Measurements from ENCODE around the gene TSPO2.

DNA sequence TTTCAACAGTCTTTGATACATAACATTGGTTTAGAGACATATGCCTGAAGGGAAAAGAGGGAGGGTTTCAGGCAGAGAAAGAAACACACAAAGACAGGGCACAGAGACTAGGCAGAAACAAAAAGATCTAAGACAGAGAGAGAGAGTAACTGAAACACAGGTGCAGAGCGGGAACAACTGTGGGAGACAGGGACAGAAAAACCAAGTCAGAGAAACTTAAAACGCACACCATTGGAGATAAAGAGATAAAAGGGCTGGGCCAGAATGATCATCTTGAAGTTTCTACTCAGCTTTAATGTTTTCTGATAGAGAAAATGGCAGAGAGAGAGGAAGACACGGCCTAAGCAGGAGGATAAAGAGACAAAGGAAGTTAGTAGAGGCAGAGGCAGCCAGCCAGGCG is 15.0 kb upstream of the TSPO2 start:
- TF ChIP-seq, protein P1, sequence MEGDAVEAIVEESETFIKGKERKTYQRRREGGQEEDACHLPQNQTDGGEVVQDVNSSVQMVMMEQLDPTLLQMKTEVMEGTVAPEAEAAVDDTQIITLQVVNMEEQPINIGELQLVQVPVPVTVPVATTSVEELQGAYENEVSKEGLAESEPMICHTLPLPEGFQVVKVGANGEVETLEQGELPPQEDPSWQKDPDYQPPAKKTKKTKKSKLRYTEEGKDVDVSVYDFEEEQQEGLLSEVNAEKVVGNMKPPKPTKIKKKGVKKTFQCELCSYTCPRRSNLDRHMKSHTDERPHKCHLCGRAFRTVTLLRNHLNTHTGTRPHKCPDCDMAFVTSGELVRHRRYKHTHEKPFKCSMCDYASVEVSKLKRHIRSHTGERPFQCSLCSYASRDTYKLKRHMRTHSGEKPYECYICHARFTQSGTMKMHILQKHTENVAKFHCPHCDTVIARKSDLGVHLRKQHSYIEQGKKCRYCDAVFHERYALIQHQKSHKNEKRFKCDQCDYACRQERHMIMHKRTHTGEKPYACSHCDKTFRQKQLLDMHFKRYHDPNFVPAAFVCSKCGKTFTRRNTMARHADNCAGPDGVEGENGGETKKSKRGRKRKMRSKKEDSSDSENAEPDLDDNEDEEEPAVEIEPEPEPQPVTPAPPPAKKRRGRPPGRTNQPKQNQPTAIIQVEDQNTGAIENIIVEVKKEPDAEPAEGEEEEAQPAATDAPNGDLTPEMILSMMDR (conservative IDR thresholded peaks at IDR 0.05 in 1 of 2, IDR thresholded peaks at IDR 0.05 in 1 of 2; ENCODE audit: low read depth in 1 of 2, low read length in 2 of 2), result no peak
- TF ChIP-seq EZH2 (IDR thresholded peaks at IDR 0.05; ENCODE audit: low read length, missing control alignments), result no peak
